GM12873 (cell line): ENCODE measurements around the gene ATG4D.

ENCODE experiments used
- CTCF ChIP-seq: IDR thresholded peaks from 2 replicates; pipeline ENCODE4 v1.5.1; 2012; ENCODE audit warnings: low read depth, mild to moderate bottlenecking, moderate library complexity, low read length, control low read depth; ENCODE audit not compliant: insufficient read depth; ENCODE audit errors: missing control alignments

Gene ATG4D

GRCh38 chr19:10503002-10503789, 40.5 kb upstream of the ATG4D start, which contains the start of gene KEAP1:
TSS of gene KEAP1 (minus strand) at chr19:10503356. CDS start at chr19:10500033, 3,323 bp downstream.
- no peak for TF ChIP-seq CTCF

GRCh38 chr19:10505583-10506229, 38.0 kb upstream of the ATG4D start:
- TF ChIP-seq CTCF: peak; percentile 88

- TF ChIP-seq CTCF: no peak
These were observed 35.7 kb upstream of the ATG4D start for GRCh38 chr19:10508036-10508435.

- no peak for TF ChIP-seq CTCF
These were observed 35.0 kb upstream of the ATG4D start for GRCh38 chr19:10508707-10509106.

GRCh38 chr19:10510301-10510802, 33.4 kb upstream of the ATG4D start:
- TF ChIP-seq CTCF: peak; percentile 87

- TF ChIP-seq CTCF: no peak
These were observed 30.5 kb upstream of the ATG4D start for GRCh38 chr19:10513223-10513622.

GRCh38 chr19:10514211-10515145, 29.2 kb upstream of the ATG4D start:
- TF ChIP-seq CTCF: peak; percentile 32
